Activated gamma-delta T cell (primary cell): ENCODE results near the gene LY6G6C.
"Not testable (repeated sequence)": the region's sequence is repeated elsewhere in the genome, so short reads cannot be mapped to it uniquely, and the experiment has no call there.

Source experiments
- DNase-seq: peaks from one replicate; lab custom pipeline; 2025; lab: John Stamatoyannopoulos, UW

The LY6G6C gene

DNA sequence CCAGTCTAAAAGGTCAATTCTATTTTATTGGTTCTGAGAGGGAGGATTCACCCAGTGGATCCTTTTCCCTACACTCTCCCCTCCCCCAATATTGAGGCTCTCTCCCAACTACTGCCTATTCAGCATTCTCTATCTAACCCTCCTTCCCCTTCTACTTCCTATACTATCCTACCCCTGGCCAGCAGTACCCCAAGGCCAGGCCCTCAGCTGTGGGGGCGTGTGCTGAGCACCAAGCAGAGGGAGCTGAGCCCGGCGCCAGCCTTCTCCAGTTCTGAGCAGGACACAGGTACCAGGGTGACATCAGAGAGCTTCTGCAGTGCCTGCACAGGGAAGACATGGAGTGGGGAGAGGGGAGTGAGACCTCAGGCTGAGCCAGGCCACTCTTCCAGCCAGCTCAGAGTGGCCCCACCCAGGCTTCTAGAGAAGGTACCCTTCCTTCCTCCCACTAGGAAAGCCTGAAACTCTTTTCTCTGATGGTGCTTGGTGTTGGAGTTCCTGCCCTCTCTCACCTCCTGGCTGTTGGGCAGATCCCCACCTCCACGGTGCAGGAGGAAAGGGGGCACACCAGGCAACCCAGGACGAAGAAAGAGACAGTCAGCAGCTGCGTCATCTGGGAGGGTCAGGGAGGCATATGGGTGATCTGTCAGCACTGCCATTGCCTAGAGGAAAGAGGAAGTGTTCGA, 5.6 kb upstream of the LY6G6C start:
- no peak for DNase-seq

DNA sequence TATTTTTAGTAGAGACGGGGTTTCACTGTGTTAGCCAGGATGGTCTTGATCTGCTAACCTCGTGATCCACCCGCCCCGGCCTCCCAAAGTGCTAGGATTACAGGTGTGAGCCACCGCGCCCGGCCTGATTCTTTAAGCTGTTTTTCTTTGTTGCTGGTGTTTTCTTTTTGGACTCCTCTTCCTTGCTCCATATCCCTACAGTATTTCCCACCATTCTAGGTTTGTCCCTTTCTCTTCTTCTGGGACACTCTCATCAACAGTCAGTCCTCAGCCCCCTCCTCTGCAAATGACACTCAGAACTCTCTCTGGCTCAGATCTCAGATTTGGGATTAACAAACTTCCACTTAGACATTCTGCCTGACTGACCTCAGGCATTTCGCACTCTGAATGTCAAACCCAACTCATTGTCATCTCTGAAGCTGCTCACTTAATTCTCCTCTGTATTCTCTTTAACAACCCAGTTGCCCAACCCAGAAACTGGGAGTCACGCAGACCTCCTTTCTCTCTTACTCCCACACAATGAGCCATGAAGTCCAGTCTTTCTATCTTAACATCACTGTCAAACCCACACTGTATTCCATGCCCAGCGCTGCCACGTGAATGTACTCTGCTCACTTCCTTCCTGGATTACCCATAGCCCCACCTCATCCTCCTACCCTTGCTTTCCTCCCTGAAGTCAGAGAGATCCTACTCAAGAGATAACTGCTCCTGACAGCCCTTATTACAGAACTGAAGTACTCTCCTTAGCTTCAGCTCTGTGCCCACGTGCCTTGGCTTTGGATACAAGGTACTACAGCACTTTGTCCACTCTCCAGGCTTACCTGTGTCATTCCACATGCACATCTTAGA, 4.2 kb upstream of the LY6G6C start:
- no peak for DNase-seq

DNA sequence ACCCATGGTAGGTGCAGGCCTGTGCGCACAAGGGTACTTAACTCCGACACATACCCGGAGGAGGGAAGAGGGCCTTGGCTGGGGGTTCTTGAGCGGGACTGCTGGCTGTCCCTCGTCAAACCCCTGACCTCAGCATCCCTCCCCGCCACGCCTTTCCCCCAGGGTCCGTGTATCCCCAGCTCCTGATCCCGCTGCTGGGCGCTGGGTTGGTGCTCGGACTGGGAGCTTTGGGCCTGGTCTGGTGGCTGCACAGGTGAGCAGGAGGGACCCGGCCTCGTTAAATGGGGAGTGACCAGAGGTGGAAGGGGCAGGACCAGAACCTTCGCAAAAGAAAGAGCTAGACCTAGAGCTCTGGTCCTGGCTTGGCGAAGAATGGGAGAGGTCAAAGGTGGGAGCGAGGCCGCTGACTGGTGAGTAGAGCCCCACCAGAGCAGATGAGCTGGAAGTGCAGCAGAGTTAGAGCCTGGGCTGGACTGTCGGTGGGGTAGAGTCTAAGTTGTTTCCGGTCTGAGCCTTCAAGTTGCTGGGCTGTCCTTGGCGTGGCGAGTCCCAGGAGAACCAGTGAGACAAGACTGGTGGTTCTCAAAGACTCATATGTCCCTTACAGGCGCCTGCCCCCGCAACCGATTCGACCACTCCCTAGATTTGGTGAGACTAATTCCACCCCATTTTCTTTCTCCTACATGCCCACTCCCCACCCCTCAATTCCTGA, 2.6 kb upstream of the LY6G6C start:
- no peak for DNase-seq

DNA sequence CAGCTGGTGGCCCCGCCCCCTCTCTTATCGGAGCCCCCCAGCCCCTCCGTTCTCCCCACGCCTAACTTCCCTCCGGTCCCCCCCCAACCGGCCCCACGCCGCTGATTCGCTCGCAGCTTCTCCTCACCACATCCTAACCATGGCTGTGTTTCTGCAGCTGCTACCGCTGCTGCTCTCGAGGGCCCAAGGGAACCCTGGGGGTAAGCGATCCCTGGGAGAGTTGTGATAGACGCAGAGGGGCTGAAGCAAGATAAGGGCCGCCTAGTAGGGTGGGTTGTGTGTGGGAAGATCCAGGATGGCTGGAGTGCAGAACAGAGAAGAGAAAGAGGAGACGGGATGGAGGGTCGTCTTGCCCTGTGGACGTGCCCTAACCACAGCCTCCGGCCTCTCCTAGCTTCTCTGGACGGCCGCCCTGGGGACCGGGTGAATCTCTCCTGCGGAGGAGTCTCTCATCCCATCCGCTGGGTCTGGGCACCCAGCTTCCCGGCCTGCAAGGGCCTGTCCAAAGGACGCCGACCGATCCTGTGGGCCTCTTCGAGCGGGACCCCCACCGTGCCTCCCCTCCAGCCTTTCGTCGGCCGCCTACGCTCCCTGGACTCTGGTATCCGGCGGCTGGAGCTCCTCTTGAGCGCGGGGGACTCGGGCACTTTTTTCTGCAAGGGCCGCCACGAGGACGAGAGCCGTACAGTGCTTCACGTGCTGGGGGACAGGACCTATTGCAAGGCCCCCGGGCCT, 1.9 kb upstream of the LY6G6C start, which contains the start of gene MPIG6B:
TSS of gene MPIG6B (plus strand) at position 129 of the 735 bp plus-strand sequence. CDS start at position 140, 11 bp downstream.
- DNase-seq: no peak

DNA sequence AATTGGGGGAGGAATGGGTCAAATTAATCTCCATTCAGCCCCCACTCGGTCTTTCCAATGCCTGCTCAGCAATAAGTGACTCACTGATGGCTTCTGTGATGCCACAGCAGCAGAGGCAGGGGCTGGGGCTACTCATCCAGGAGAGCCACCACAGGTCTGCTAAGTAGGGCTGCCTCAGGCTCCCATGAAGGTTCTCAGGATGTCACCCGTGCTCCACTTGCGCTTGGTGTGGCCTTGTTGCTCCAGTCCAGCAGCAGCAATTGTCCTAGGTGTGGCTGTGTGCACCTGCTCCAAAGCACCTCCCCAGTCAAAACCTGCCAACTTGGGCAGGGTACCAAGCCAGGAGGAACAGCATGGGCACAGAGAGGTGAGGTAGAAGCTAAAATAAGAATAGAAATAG, 627 bp upstream of the LY6G6C start:
- no peak for DNase-seq

DNA sequence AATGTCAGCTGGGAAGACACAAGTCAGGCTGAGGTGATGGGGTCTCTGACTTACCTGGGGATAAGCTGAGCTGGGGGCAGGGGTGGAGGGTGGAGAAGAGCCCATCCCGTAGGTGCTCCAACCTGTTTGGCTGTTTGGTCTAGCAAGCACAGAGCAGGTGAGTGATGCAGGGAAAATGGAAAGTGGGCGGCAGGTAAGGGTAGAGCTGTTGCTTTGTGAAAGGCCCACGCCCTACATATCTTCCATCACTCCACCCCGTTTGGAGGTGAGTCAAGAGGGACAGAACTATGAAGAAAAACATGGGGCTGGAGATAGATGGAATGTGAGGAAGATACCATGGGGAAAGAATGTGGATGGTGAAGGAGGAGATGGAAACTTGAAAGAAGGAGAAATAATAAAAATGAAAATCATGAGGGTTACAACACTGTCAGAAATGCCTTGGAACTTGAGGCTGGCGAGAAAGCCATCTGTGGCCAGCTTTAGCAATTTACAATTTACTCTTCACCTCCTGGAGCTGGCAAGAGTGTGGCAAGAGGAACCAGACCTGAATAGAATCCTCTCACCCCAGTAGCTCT, 1.3 kb downstream of the LY6G6C start:
- no peak for DNase-seq

DNA sequence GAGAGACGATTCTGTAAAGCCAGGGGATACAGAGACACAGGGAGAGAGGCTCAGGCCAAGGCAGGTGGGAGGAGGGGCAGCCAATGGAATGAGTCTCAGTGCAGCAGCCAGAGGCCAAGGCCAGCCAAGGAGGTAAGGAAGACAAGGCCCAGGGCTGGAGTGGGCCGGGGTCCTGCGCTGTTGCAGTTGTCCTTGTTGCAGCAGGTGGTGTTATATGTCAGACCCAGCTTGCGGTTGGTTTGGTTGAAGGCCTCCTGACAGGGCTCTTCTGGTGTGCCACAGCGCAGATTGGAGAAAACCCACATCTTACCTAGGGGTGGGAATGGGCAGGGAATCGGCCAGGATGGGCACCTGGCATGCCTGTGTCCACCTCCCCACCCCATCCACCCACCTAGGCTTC, 2.5 kb downstream of the LY6G6C start:
- DNase-seq: no peak

DNA sequence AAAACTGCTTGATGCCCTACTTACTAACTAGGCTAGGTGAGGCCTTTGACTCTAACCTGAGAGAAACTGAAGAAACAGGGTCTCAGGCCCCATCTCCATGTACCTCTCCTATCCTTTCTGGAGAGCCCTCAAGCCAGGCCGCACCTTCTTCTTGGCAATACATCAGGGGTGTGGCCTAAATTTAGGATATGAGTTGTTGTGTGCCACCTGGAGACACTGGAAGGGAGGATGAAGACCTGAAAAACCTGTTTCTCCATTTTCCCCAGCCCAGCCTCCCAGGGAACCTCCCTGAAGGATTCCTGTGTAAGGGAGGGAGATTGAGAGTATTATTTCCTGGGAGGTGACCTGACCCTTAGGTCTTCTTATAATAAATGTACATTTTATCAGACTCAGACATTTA, 3.3 kb downstream of the LY6G6C start:
- DNase-seq: no peak

DNA sequence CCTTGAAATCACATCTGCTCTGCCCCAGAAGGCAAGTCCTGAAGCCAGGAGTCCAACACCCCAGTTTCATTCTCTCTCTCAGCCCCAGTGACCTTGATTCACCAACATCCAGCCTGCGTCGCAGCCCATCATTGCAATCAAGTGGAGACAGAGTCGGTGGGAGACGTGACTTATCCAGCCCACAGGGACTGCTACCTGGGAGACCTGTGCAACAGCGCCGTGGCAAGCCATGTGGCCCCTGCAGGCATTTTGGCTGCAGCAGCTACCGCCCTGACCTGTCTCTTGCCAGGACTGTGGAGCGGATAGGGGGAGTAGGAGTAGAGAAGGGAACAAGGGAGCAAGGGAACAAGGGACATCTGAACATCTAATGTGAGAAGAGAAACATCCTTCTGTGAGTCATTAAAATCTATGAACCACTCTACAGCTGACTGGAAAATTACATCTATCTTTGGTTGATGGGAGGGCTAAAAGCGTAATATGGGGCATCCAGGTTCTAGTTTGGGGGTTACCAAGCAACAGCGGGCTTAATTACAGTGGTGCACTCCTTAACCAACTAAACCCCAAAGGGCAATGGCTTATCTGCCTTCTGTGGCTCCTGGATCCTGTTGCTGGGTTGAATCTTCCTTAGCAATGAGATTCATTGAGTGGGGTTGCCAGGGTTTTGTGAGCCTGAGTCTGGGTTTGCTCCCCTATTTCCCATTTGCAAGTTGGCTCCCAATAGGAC, 3.9 kb downstream of the LY6G6C start:
- DNase-seq: no peak

DNA sequence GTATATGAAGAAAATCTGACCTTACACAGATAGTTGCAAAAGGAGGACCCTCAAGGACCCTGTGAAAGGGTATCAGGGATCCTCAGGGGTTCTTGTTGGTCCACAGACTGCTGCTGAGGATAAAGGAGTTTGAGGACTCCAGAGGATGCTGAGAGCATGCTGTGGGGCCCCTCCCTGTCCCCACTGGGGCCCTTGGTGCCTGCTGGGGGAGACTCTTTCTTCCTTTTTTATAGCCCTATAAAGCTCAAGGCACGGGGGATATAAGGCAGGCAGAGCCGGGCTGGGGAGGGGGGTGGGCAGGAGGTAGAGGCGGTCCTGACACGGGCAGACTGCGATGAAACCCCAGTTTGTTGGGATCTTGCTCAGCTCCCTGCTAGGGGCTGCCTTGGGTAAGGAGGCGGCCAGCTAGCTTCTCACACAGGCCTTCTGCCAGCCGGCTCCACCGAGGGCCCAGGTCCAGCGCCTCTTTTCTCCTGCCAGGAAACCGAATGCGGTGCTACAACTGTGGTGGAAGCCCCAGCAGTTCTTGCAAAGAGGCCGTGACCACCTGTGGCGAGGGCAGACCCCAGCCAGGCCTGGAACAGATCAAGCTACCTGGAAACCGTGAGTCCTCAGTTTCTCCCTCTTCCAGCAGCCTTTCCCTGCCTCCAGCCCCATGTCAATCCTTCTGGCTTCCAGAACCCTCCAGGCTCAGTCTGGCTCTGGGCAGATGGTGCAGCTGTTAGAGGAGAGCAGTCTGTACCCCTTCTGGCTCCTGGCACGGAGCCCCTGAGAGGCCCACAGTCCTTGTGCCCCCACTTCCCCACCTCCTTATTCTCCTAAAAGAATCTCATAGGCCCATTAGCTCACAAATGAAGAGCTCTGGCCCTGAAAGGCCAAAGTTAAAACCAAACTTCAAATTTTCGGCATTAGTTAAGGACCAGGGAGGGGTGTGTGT, 6.3 kb downstream of the LY6G6C start, which contains the start of gene LY6G6D:
TSS of gene LY6G6D (plus strand) at position 327 of the 937 bp plus-strand sequence. CDS start at position 335, 8 bp downstream.
- DNase-seq: no peak

DNA sequence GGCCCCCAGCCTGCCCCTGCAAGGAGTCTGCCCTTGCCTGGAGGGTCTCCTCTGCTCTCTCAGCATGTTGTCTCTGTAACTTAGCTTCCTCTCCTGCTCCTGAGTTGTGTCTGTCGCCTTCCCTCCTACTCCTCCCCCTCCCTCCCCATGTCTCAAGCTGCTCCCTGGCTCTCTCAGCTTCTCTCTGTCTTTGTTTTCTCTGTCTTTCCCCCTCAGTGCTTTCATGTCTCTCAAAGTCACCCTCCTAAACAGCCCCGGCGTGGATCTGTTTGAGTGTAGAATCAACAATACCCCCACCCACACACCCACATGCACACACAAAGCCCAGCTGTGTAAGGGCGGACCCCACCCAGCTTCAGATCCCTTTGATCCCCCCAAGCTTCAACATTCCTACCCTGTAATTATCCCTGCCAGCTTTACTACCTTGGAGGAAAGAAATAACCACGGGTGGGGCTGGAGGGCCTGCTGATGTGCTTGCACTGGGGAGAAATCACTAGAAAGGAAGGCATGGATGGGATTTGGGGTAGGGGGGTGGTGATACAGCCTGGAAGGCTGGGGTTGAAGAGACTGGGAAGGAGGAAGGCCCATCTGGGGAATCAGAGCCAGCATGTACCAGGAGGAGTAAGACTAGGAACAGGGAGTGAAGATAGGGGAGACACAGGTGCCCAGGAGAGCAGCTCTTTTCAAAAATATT, 7.4 kb downstream of the LY6G6C start:
- no peak for DNase-seq

DNA sequence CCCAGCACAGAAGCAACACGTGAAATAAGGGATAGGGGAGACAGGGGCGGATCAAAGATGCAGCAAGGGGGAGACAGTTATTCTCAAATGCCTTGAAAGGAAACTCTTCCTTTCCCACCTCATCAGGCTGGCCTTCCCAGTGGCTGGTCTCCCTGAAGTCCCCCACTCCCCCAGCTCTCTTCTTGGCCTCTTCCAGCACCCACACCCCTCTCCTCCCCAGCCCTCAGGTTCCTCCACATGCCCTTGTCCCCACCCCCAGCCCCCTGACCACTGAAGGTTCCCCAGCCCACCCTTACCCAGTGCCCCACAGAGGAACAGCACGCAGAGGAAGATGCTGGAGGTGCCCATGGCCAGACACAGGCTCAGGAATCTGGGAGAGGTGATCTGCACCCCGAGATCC, 8.1 kb downstream of the LY6G6C start:
- DNase-seq: no peak

DNA sequence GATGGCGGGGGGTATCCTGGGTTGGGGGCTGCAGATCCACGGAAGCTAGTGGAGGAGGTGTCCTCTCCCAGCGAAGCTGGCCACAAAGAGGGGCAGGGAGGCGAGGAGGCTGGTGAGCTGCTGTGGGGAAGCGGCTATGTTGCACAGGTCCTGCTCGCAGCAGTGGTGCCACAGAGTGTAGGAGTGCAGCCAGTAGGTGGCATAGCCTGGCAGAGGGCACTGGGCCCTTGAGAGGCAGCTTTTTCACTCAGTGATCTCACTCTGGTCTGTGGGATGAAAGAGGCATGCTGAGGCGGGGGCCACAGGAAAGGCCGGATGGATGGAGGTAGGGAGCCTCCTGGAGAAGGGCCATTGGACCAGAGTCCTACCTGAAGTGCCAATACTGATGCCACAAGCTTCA, 9.2 kb downstream of the LY6G6C start:
- no peak for DNase-seq

DNA sequence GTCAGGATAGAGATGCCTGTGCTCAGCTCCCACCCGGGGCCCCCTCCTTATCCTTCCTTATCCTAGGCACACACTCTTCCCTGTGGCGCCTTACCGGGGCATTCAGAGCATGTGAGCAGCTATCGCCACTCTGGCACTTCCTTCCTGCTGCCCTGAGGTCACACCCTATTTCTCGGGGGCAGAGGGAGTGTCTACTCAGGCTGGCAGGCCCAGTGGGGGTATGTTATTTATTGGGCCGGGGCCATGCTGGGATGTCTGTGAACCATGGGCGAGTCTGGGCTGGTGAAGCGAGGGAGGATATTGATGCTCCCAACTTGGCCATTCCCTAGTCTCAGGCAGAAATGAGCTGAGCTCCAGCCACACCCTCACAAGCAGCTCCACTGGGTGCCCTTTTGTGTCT, 10.3 kb downstream of the LY6G6C start:
- DNase-seq: no peak

DNA sequence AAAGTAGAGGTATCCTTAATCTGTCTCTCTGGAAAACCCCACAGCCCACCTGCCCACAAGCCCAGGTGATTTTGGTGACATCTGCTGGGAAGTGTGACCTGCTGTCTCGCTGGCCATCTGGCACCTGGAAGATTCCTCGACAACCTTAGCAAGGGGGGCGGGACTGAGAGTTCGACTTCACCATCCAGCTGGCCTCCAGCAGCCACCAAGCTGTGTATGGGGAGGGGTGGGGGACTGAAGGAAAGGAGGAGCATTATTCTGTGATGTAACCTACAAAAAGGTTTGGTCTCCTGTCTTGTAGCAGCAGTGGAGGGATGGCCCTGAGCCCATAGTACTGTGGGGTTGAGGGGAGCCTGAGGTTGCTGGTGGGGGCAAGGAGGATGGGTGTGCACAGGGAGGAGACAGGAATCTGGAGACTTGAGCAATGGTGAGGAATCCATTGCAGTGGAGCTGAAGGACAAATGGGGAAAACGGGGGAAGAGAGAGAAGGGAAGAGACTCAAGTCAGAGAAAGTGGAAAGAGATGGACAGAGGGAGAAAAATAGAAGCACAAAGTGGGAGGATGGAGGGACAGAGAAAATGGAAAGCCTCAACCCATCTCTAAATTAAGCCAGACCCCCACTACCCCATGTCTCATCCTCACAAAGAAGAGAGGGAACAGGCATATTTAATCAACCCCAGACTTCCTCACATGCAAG, 10.9 kb downstream of the LY6G6C start:
- DNase-seq: no peak

DNA sequence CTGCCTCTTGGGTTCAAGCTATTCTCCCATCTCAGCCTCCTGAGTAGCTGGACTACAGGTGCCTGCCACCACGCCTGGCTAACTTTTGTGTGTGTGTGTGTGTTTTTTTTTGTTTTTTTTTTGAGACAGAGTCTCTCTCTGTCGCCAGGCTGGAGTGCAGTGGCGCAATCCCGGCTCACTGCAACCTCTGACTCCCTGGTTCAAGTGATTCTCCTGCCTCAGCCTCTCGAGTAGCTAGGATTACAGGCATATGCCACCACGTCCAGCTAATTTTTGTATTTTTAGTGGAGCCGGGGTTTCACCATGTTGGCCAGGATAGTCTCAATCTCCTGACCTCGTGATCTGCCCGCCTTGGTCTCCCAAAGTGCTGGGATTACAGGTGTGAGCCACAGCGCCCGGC, 12.4 kb downstream of the LY6G6C start:
- not testable (repeated sequence) for DNase-seq

DNA sequence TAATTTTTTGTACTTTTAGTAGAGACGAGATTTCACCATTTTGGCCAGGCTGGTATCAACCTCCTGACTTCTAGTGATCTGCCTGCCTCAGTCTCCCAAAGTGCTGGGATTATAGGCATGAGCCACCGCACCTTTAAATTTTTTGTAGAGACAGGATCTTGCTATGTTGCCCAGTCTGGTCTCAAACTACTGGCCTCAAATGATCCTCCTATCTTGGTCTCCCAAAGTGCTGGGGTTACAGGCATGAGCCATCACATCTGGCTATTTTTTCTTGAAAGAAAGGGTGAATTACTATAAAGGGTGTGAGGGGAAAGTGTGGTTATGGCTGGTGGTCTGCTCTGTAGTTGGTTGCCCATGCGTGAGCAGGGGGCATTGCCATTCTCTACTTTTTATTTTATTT, 13.3 kb downstream of the LY6G6C start:
- DNase-seq: no peak

DNA sequence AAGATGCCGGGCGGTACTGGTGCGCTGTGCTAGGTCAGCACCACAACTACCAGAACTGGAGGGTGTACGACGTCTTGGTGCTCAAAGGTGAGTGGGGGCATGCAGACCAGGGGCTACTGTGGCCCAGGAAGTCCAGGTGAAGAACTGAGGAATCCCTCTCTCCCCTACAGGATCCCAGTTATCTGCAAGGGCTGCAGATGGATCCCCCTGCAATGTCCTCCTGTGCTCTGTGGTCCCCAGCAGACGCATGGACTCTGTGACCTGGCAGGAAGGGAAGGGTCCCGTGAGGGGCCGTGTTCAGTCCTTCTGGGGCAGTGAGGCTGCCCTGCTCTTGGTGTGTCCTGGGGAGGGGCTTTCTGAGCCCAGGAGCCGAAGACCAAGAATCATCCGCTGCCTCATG, 13.8 kb downstream of the LY6G6C start:
- DNase-seq: no peak
